Prostate gland (tissue), 2 donors: Measurements from ENCODE around the gene MYBPC2.

Source experiments
- POLR2A ChIP-seq: fragments of 450-650 bp; IDR thresholded peaks from one replicate; pipeline ENCODE4 v1.6.1; 2016; ENCODE audit warnings: antibody characterized with exemption, mild to moderate bottlenecking
- POLR2AphosphoS5 ChIP-seq: sonication (generic); formaldehyde crosslinking; IDR thresholded peaks from one replicate; pipeline ENCODE4 v1.6.1; 2017; ENCODE audit warnings: antibody characterized with exemption
- TF ChIP-seq, protein P1 (sequence below), 4 experiments: fragments of 200-600 bp in 2 of 4; fragments of 450-650 bp in 2 of 4; sonication (generic) in 2 of 4; IDR thresholded peaks; 1 replicate in 3 of 4; 2 replicates in 1 of 4; pipeline ENCODE4 v1.5.1; 2016 to 2019; ENCODE audit warnings: antibody characterized with exemption in 4 of 4, mild to moderate bottlenecking in 2 of 4, moderate library complexity in 2 of 4

DNA sequence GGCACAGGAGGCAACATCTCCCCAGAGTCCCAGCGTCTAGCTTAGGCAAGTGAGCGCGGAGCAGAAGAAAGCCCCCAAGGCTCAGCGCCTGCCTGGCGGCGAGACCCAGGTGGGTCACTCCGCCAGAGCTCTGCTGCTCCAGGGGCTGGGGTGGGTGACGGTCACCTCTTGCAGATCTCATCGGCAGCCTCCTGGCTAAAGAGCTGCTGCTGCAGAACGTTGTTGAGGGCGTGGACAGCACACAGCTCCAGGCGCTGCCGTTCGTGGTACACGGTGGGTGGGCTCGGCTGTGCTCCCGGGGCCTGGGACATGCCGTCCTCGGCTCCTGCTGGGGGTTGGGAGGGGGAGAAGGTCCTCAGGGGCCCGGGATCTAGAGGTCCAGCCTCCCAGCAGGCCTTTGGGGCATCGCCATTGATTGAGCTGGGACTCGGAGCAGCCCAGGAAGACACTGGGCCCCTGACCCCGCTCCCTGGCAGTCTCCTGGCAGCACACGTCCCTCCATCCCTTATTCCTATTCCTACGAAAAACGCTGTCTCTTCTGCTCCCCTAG lies 77.5 kb downstream of the MYBPC2 start:
- TF ChIP-seq, protein P1, sequence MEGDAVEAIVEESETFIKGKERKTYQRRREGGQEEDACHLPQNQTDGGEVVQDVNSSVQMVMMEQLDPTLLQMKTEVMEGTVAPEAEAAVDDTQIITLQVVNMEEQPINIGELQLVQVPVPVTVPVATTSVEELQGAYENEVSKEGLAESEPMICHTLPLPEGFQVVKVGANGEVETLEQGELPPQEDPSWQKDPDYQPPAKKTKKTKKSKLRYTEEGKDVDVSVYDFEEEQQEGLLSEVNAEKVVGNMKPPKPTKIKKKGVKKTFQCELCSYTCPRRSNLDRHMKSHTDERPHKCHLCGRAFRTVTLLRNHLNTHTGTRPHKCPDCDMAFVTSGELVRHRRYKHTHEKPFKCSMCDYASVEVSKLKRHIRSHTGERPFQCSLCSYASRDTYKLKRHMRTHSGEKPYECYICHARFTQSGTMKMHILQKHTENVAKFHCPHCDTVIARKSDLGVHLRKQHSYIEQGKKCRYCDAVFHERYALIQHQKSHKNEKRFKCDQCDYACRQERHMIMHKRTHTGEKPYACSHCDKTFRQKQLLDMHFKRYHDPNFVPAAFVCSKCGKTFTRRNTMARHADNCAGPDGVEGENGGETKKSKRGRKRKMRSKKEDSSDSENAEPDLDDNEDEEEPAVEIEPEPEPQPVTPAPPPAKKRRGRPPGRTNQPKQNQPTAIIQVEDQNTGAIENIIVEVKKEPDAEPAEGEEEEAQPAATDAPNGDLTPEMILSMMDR (IDR thresholded peaks at IDR 0.05) = no peak
- TF ChIP-seq POLR2AphosphoS5 (no peak), POLR2A (no peak)
